Measurements from ENCODE around the gene PDGFRB. TPM values are rescaled to one million over a fixed set of nuclear protein-coding genes. Genes with fewer than 3 reads are reported as not detected.

PDGFRB gene
- total RNA-seq, 1 experiment from 2014 or later: 0.66 TPM

- Histone ChIP-seq H3F3A (ENCODE audit: low read length, unreplicated experiment) (no peaks in the 10 kb centered on the region), H4K20me1 (ENCODE audit: low read length) (no peaks in the 10 kb centered on the region), H3K79me2 (ENCODE audit: low read length) (no peaks in the 10 kb centered on the region), H3K27me3 (ENCODE audit: low read length) (peaks cover 3% of the 10 kb centered on the region; the same call in 1 of the 2 replicates), H3K4me1 (ENCODE audit: insufficient read depth, low read length) (no peaks in the 10 kb centered on the region), H3K9me3 (ENCODE audit: low read length) (no peaks in the 10 kb centered on the region), H3K27ac (ENCODE audit: low read length) (no peak overlapping the region), H3K9me2 (replicated peaks; ENCODE audit: low read length) (no peaks in the 10 kb centered on the region), H3K4me3 (ENCODE audit: low read length) (no peak overlapping the region), H3K9ac (ENCODE audit: low read length) (no peak overlapping the region), H3K4me2 (ENCODE audit: low read length) (no peak overlapping the region), H3K36me3 (ENCODE audit: low read depth, low read length) (no peaks in the 10 kb centered on the region), H2AFZ (ENCODE audit: low read length) (no peak overlapping the region)
- POLR2A ChIA-PET (ENCODE audit: unreplicated experiment): interaction anchor here (0.6 kb wide), 1 partner anchor 100 kb away, joined by 5 read pairs; no protein-coding TSS in a partner anchor
- DNase-seq (no peak), ATAC-seq (no peak)
- TF ChIP-seq, protein P1, sequence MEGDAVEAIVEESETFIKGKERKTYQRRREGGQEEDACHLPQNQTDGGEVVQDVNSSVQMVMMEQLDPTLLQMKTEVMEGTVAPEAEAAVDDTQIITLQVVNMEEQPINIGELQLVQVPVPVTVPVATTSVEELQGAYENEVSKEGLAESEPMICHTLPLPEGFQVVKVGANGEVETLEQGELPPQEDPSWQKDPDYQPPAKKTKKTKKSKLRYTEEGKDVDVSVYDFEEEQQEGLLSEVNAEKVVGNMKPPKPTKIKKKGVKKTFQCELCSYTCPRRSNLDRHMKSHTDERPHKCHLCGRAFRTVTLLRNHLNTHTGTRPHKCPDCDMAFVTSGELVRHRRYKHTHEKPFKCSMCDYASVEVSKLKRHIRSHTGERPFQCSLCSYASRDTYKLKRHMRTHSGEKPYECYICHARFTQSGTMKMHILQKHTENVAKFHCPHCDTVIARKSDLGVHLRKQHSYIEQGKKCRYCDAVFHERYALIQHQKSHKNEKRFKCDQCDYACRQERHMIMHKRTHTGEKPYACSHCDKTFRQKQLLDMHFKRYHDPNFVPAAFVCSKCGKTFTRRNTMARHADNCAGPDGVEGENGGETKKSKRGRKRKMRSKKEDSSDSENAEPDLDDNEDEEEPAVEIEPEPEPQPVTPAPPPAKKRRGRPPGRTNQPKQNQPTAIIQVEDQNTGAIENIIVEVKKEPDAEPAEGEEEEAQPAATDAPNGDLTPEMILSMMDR (conservative IDR thresholded peaks at IDR 0.05; ENCODE audit: low read depth, low read length): peak; percentile 39; the same call in 1 of the 2 replicates
- TF ChIP-seq EZH2 (IDR thresholded peaks at IDR 0.05; ENCODE audit: low read length, unreplicated experiment): no peak
- CTCF ChIA-PET: no interaction called here
- intact Hi-C loops (cut with micrococcal nuclease): no loop called here
- BruUV-seq (replicated peaks): no TSS peak
These were observed 12.3 kb upstream of the PDGFRB start for GRCh38 chr5:150167908-150168307.

GRCh38 chr5:150167512-150167850, 11.8 kb upstream of the PDGFRB start:
- no TSS peak for BruUV-seq (replicated peaks)
- ChIA-PET CTCF (no interaction called here), POLR2A (ENCODE audit: unreplicated experiment) (no interaction called here)
- ATAC-seq: no peak
- no peak overlapping the region for H3K9ac ChIP-seq (ENCODE audit: low read length)
- H3K36me3 ChIP-seq (ENCODE audit: low read depth, low read length): no peaks in the 10 kb centered on the region
- no peak overlapping the region for H3K4me3 ChIP-seq (ENCODE audit: low read length)
- no peak overlapping the region for H3K4me2 ChIP-seq (ENCODE audit: low read length)
- H3K27ac ChIP-seq (ENCODE audit: low read length): no peak overlapping the region
- no peaks in the 10 kb centered on the region for H3K9me2 ChIP-seq (replicated peaks; ENCODE audit: low read length)
- H3K27me3 ChIP-seq (ENCODE audit: low read length): peaks cover 3% of the 10 kb centered on the region; the same call in 1 of the 2 replicates
- H3F3A ChIP-seq (ENCODE audit: low read length, unreplicated experiment): no peaks in the 10 kb centered on the region
- H3K79me2 ChIP-seq (ENCODE audit: low read length): no peaks in the 10 kb centered on the region
- no peaks in the 10 kb centered on the region for H3K4me1 ChIP-seq (ENCODE audit: insufficient read depth, low read length)
- H3K9me3 ChIP-seq (ENCODE audit: low read length): no peaks in the 10 kb centered on the region
- intact Hi-C loops (cut with micrococcal nuclease): no loop called here
- DNase-seq: no peak
- H2AFZ ChIP-seq (ENCODE audit: low read length): no peak overlapping the region
- no peaks in the 10 kb centered on the region for H4K20me1 ChIP-seq (ENCODE audit: low read length)
- no peak for TF ChIP-seq EZH2phosphoT487 (IDR thresholded peaks at IDR 0.05; ENCODE audit: borderline replicate concordance, low read length)
- no peak for TF ChIP-seq EZH2 (IDR thresholded peaks at IDR 0.05; ENCODE audit: low read length, unreplicated experiment)
- TF ChIP-seq, protein P1 (conservative IDR thresholded peaks at IDR 0.05; ENCODE audit: low read depth, low read length): no peak

- POLR2A ChIA-PET (ENCODE audit: unreplicated experiment): no interaction called here
- no peak within 1 kb of the TSS for H3K27ac ChIP-seq (ENCODE audit: low read length)
- ATAC-seq: no peak
- peaks cover 3% of the 10 kb centered on the region; the same call in 1 of the 2 replicates for H3K27me3 ChIP-seq (ENCODE audit: low read length)
- no peak within 1 kb of the TSS for H3K4me2 ChIP-seq (ENCODE audit: low read length)
- BruUV-seq (replicated peaks): no TSS peak
- H3K36me3 ChIP-seq (ENCODE audit: low read depth, low read length): no peaks in the 10 kb centered on the region
- H3K9ac ChIP-seq (ENCODE audit: low read length): no peak within 1 kb of the TSS
- DNase-seq: no peak
- H3K4me3 ChIP-seq (ENCODE audit: low read length): no peak within 1 kb of the TSS
- no peak within 1 kb of the TSS for H2AFZ ChIP-seq (ENCODE audit: low read length)
- no peaks in the 10 kb centered on the region for H3K9me3 ChIP-seq (ENCODE audit: low read length)
- H3F3A ChIP-seq (ENCODE audit: low read length, unreplicated experiment): no peaks in the 10 kb centered on the region
- no peaks in the 10 kb centered on the region for H4K20me1 ChIP-seq (ENCODE audit: low read length)
- peaks cover 4% of the 10 kb centered on the region; the same call in 1 of the 2 replicates for H3K4me1 ChIP-seq (ENCODE audit: insufficient read depth, low read length)
- no peaks in the 10 kb centered on the region for H3K9me2 ChIP-seq (replicated peaks; ENCODE audit: low read length)
- CTCF ChIA-PET: no interaction called here
- H3K79me2 ChIP-seq (ENCODE audit: low read length): no peaks in the 10 kb centered on the region
- TF ChIP-seq, protein P1 (conservative IDR thresholded peaks at IDR 0.05; ENCODE audit: low read depth, low read length): no peak
- TF ChIP-seq EZH2 (IDR thresholded peaks at IDR 0.05; ENCODE audit: low read length, unreplicated experiment) (no peak), EZH2phosphoT487 (IDR thresholded peaks at IDR 0.05; ENCODE audit: borderline replicate concordance, low read length) (no peak)
- intact Hi-C loops (cut with micrococcal nuclease): no loop called here
These were observed 11.2 kb upstream of the PDGFRB start, which contains the start of gene CDX1 for GRCh38 chr5:150166650-150167511. Gene CDX1 (plus strand): TSS chr5:150166778. CDS start chr5:150166877, 99 bp downstream.
